ENCODE results near the gene MED9.
"Not testable (repeated sequence)": the region's sequence is repeated elsewhere in the genome, so short reads cannot be mapped to it uniquely, and the experiment has no call there.

The MED9 gene

DNA sequence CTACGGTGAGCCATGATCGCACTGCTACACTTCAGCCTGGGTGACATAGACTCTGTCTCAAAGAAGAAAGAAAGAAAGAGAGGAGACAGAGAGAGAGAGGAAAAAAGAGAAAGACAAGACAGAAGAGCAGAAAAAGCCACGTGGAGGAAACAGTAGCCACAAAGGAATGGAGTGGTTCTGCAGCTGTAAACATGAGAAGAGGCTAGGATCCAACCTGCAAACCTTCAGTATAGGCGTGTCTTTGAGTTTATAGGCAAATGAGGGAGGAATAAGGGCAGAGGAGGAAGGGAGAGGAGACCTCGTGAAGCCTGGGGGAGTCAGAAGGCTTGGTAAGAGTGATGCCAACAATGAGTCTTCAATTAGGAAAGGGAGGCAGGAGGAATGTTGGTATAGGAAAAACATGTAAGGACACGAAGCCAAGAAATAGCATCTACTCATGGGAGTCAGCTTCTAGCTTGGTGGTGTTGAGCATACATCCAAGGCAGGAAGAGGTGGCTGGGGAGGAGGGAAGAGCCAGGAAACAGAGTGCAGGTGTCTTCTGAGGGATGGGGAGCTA is 3.9 kb downstream of the MED9 start:
- no peak overlapping the region for H3K4me3 Mint-ChIP-seq
- ATAC-seq (replicated peaks; ENCODE audit: extremely low read depth, poor library complexity, severe bottlenecking) = no peak
- H3K4me1 Mint-ChIP-seq = peaks cover 68% of the 10 kb centered on the region
- H3K36me3 Mint-ChIP-seq (ENCODE audit: insufficient read depth) = peaks cover 26% of the 10 kb centered on the region
- no peaks in the 10 kb centered on the region for H3K27me3 Mint-ChIP-seq
- no peak for DNase-seq (ENCODE audit: low spot score in 2 of 2)
- no peaks in the 10 kb centered on the region for H3K9me3 Mint-ChIP-seq
- peak overlapping the region; percentile 68 for H3K27ac Mint-ChIP-seq (ENCODE audit: low read depth)

DNA sequence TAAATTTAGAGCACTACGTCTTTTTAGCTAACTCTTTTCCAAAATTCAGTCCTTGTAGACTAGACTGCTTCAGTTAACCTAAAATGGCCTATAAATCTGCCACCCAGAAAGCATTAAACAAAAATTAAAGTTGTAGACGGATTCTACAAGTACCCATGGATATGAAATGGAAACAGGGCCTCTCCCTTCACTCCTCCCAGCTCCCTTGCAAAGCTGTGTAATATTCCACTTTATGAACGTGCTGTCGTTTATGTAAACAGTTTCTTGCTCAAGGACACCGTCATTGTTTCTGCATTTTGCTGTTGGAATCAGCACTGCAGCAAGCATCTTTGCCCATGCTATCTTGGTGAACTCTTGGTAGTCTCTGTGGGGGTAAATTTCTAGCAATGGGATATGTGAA is 5.1 kb downstream of the MED9 start:
- Mint-ChIP-seq H3K4me3 (no peak overlapping the region), H3K4me1 (peaks cover 61% of the 10 kb centered on the region), H3K36me3 (ENCODE audit: insufficient read depth) (peaks cover 19% of the 10 kb centered on the region)

DNA sequence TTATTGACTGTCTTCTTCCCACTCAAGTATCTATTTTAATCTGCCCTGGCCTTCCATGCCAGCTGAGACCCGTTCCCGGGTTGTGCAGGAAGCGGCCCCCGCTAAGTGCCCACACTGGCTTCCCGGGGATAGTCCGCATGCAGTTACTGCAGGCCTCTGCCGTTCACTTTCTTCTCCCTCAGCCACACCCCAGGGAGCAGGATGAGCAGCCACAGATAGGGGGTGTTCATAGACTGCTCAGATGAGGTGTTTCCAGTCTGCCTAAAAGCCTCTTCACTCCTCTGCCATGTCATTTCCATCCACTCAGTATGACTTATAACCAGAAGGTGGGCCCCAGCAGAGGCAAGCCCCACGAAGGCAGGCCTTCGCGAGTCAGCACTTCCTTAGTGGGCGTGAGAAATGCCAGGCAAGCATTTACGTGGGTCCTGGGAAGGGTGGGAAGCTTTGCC is 7.7 kb downstream of the MED9 start:
- H3K4me1 Mint-ChIP-seq = peaks cover 52% of the 10 kb centered on the region
- no peak for ATAC-seq (replicated peaks; ENCODE audit: extremely low read depth, poor library complexity, severe bottlenecking)
- H3K9me3 Mint-ChIP-seq = no peaks in the 10 kb centered on the region
- H3K27ac Mint-ChIP-seq (ENCODE audit: low read depth) = peak overlapping the region; percentile 22
- H3K4me3 Mint-ChIP-seq = no peak overlapping the region
- H3K36me3 Mint-ChIP-seq (ENCODE audit: insufficient read depth) = peaks cover 12% of the 10 kb centered on the region
- no peak for DNase-seq (ENCODE audit: low spot score in 2 of 2)
- no peaks in the 10 kb centered on the region for H3K27me3 Mint-ChIP-seq

More for the DNA sequence above, 5.1 kb downstream of the MED9 start:
- no peaks in the 10 kb centered on the region for H3K27me3 Mint-ChIP-seq
- ATAC-seq (replicated peaks; ENCODE audit: extremely low read depth, poor library complexity, severe bottlenecking) = no peak
- H3K9me3 Mint-ChIP-seq = no peaks in the 10 kb centered on the region
- H3K27ac Mint-ChIP-seq (ENCODE audit: low read depth) = no peak overlapping the region
- DNase-seq (ENCODE audit: low spot score in 2 of 2) = no peak

DNA sequence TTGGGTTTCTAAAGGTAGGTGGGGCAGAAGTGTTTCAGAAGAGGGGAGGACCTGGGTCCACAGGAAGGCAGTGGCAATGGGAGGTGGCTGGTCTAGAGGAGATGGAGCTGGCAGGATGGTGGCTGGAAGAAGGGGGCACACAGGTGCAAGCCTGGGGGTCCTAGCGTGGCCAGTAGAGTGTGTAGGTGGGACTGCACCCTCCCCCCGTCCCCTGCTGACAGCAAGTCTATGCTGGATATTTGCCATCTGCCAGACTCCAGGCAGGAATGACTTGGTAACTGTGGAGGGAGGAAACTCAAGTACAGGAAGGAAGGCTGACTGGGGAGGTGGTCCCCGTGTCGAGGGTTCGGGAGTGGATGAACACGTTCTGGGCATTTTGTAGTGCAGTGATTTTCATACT is 8.6 kb downstream of the MED9 start:
- no peak for DNase-seq (ENCODE audit: low spot score in 2 of 2)
- no peaks in the 10 kb centered on the region for H3K27me3 Mint-ChIP-seq
- H3K27ac Mint-ChIP-seq (ENCODE audit: low read depth) = no peak overlapping the region
- H3K4me1 Mint-ChIP-seq = peaks cover 48% of the 10 kb centered on the region
- no peak overlapping the region for H3K4me3 Mint-ChIP-seq
- no peak for ATAC-seq (replicated peaks; ENCODE audit: extremely low read depth, poor library complexity, severe bottlenecking)
- H3K9me3 Mint-ChIP-seq = no peaks in the 10 kb centered on the region
- H3K36me3 Mint-ChIP-seq (ENCODE audit: insufficient read depth) = peaks cover 12% of the 10 kb centered on the region

DNA sequence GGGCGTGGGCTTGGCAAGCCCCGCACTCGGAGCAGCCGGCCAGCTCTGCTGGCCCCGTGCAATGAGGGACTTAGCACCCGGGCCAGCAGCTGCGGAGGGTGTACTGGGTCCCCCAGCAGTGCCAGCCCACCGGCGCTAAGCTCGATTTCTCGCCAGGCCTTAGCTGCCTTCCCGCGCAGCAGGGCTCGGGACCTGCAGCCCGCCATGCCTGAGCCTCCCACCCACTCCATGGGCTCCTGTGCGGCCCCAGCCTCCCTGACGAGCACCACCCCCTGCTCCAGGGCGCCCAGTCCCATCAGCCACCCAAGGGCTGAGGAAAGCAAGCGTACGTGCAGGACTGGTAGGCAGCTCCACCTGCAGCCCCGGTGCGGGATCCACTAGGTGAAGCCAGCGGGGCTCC is 9.6 kb downstream of the MED9 start:
- H3K27ac Mint-ChIP-seq (ENCODE audit: low read depth); DNase-seq (ENCODE audit: low spot score in 2 of 2); ATAC-seq (replicated peaks; ENCODE audit: extremely low read depth, poor library complexity, severe bottlenecking); H3K9me3 Mint-ChIP-seq; H3K4me3 Mint-ChIP-seq; H3K27me3 Mint-ChIP-seq: not testable (repeated sequence)
- H3K36me3 Mint-ChIP-seq (ENCODE audit: insufficient read depth) = peaks cover 11% of the 10 kb centered on the region
- peaks cover 38% of the 10 kb centered on the region for H3K4me1 Mint-ChIP-seq

DNA sequence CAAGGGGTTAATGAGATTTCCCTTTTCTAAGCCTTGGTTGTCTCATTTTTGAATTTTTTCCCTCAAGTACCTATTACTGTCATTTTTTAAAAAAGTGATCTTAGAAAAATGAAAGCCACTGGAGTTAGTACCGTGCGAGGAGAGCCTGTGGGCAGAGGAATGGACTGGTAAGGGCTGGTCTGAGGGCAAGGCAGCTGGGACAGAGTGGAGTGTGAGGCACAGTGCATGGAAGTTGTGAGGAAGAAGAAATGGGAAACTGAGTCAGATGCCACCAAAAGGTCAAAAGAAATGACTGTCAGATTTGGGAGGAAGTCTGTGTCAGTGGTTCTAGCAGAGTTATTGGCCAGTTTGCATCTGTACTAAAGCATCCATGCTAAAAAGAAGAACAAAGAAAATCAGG is 11.2 kb downstream of the MED9 start:
- Mint-ChIP-seq H3K27me3 (no peaks in the 10 kb centered on the region), H3K4me3 (no peak overlapping the region), H3K4me1 (peaks cover 23% of the 10 kb centered on the region), H3K36me3 (ENCODE audit: insufficient read depth) (peaks cover 10% of the 10 kb centered on the region), H3K9me3 (no peaks in the 10 kb centered on the region), H3K27ac (ENCODE audit: low read depth) (no peak overlapping the region)
- DNase-seq (ENCODE audit: low spot score in 2 of 2) = no peak
- ATAC-seq (replicated peaks; ENCODE audit: extremely low read depth, poor library complexity, severe bottlenecking) = no peak

DNA sequence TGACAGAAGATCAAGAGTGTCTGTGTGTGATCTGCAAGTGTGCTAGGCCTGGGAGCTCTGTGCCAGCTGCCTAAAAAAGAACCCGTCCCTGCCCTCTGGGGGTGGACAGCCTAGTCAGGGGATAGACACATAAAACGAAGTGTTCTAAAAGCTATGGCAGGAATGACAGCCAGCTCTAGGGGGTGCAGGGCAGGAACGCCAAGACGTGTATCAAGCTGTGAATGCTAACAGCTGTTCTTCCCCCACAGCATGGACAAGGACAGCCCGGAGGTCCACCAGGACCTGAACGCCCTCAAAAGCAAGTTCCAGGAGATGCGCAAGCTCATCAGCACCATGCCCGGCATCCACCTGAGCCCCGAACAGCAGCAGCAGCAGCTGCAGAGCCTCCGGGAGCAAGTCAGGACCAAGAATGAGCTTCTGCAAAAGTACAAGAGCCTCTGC is 14.3 kb downstream of the MED9 start:
- Mint-ChIP-seq H3K4me3 (no peak overlapping the region), H3K36me3 (ENCODE audit: insufficient read depth) (peaks cover 10% of the 10 kb centered on the region), H3K4me1 (peaks cover 14% of the 10 kb centered on the region), H3K27ac (ENCODE audit: low read depth) (no peak overlapping the region), H3K9me3 (no peaks in the 10 kb centered on the region), H3K27me3 (no peaks in the 10 kb centered on the region)
- ATAC-seq (replicated peaks; ENCODE audit: extremely low read depth, poor library complexity, severe bottlenecking) (no peak), DNase-seq (ENCODE audit: low spot score in 2 of 2) (no peak)

DNA sequence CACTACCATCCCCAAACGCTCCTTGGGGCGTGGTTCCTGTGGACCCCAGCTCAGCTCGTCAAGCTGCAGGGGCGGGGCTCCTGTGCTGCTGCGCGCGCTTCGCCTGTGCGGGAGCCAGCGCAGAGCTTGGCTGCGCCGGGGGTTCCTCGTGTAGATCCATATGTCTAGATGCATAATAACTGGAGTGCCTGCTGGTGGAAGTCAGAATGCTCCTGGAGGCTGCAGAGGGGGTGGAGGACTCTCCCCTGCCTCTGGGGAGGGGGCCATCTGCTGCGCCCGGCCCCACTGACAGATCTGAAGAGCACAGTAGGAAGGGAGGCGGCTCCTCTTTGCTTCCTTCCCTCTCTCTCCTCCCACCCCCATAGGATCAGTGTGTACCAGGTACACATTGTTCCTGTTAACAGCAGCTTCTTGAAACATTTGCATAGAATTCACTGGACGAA is 14.8 kb downstream of the MED9 start:
- Mint-ChIP-seq H3K4me1 (peaks cover 14% of the 10 kb centered on the region), H3K27me3 (no peaks in the 10 kb centered on the region), H3K9me3 (no peaks in the 10 kb centered on the region), H3K27ac (ENCODE audit: low read depth) (no peak overlapping the region), H3K36me3 (ENCODE audit: insufficient read depth) (peaks cover 10% of the 10 kb centered on the region), H3K4me3 (no peak overlapping the region)
- ATAC-seq (replicated peaks; ENCODE audit: extremely low read depth, poor library complexity, severe bottlenecking) = no peak
- no peak for DNase-seq (ENCODE audit: low spot score in 2 of 2)

DNA sequence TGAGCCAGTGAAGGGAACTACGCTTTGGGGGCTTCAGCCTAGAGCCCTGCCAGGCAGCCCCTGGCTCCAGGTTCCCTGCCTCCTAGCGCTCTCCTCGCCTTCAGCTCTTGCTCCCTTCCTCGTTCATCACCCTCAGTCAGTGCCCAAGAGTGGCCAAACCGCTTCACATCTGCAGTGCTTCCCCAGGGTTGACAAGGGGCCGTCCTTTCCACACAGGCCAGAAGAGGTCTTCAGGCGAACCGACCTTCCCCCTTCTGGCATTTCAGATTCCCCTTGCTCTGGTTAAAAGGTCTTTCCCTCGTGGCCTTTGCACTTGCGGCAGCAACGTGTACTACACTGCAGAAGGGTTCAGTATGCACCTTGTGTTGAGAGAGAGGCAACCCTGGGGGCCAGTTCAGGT is 15.3 kb downstream of the MED9 start:
- no peak for ATAC-seq (replicated peaks; ENCODE audit: extremely low read depth, poor library complexity, severe bottlenecking)
- H3K27me3 Mint-ChIP-seq = no peaks in the 10 kb centered on the region
- DNase-seq (ENCODE audit: low spot score in 2 of 2) = no peak
- peaks cover 14% of the 10 kb centered on the region for H3K4me1 Mint-ChIP-seq
- H3K9me3 Mint-ChIP-seq = no peaks in the 10 kb centered on the region
- H3K4me3 Mint-ChIP-seq = no peak overlapping the region
- H3K27ac Mint-ChIP-seq (ENCODE audit: low read depth) = no peak overlapping the region
- H3K36me3 Mint-ChIP-seq (ENCODE audit: insufficient read depth) = peaks cover 10% of the 10 kb centered on the region

DNA sequence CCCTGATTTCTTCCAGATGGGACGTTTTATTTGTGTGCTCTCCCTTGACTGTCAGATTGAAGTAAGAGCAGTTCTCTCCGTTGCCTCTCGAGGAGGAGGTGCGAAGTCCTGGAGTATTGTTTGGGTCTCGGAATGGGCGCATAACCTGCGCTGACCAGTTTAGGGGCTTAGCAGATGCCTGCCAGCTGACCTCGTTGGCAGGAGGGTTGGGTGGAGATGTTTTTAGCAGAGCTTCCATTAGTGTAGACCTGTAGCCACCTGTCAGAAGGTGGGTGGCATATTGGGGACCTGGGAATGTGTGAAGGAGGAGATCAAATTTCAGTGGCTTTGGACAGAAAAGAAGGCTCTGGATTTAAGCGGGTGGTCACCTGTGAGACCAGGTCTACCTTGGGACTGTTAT is 15.8 kb downstream of the MED9 start:
- peaks cover 8% of the 10 kb centered on the region for H3K36me3 Mint-ChIP-seq (ENCODE audit: insufficient read depth)
- DNase-seq (ENCODE audit: low spot score in 2 of 2) (no peak), ATAC-seq (replicated peaks; ENCODE audit: extremely low read depth, poor library complexity, severe bottlenecking) (no peak)
- H3K4me3 Mint-ChIP-seq = no peak overlapping the region
- no peaks in the 10 kb centered on the region for H3K9me3 Mint-ChIP-seq
- H3K27me3 Mint-ChIP-seq = no peaks in the 10 kb centered on the region
- H3K4me1 Mint-ChIP-seq = peaks cover 14% of the 10 kb centered on the region
- H3K27ac Mint-ChIP-seq (ENCODE audit: low read depth) = no peak overlapping the region

DNA sequence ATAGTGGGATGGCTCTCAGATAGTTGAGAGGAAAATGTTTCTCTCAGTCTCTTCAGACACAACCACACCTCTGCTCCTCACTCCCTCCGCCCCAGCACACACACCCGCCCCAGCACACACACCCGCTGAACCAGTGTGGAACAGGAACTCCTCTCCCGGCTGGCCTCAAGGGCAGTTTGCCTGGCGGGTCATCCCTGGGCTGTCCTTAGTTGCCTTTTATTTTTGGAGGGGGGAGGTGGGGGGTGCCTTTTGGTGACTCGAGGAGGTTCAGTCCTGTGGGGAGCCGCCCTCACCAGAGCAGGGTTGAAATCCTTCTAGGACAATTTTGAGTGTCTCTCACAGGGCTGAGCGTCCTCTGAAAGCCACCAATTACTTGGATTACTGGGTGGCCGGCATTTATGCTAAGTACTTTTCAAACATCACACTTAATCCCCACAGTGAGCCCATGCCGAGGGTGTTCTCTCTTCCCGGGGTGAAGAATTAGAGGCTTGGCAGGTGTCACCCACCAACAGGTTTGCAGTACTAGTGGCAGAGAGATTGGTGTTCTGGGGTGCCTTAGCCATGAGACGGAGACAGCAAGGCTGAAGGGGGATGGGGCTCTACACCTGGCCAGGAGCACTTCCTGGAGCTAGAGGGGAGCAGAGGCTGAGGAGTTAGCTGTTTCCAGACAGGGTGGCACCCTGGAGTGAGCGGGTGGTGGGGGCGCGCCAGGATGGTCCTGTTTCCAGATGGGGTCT is 16.6 kb downstream of the MED9 start:
- H3K36me3 Mint-ChIP-seq (ENCODE audit: insufficient read depth) = peaks cover 5% of the 10 kb centered on the region
- no peaks in the 10 kb centered on the region for H3K9me3 Mint-ChIP-seq
- H3K4me3 Mint-ChIP-seq = no peak overlapping the region
- DNase-seq (ENCODE audit: low spot score in 2 of 2) (no peak), ATAC-seq (replicated peaks; ENCODE audit: extremely low read depth, poor library complexity, severe bottlenecking) (no peak)
- H3K27me3 Mint-ChIP-seq = no peaks in the 10 kb centered on the region
- no peak overlapping the region for H3K27ac Mint-ChIP-seq (ENCODE audit: low read depth)
- H3K4me1 Mint-ChIP-seq = peaks cover 8% of the 10 kb centered on the region

DNA sequence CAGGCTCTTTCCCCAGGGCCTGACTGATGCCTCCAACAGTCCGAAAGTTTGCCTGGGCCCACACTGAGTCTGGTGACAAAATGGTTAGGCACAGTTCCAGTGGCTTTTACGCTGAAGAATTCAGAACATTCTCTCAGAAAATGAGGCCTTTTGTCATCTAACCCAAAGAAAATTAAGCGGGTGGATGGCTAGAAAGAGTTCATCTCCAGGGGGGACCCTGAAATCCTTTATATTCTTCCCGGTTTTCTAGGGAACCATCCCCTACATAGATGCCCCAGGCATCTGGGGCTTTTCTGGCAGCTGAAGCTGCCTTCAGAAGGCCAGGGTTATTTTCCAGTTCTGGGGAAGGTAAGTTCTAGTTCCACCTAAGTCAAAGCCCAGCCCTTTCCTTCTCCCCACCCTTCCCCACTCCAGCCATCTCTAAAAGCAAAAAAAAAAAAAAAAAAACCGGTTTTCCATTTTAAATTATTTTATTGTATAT is 17.2 kb downstream of the MED9 start:
- Mint-ChIP-seq H3K27ac (ENCODE audit: low read depth) (no peak overlapping the region), H3K9me3 (no peaks in the 10 kb centered on the region), H3K4me3 (no peak overlapping the region), H3K36me3 (ENCODE audit: insufficient read depth) (peaks cover 5% of the 10 kb centered on the region), H3K4me1 (peaks cover 8% of the 10 kb centered on the region), H3K27me3 (no peaks in the 10 kb centered on the region)
- ATAC-seq (replicated peaks; ENCODE audit: extremely low read depth, poor library complexity, severe bottlenecking) (no peak), DNase-seq (ENCODE audit: low spot score in 2 of 2) (no peak)

DNA sequence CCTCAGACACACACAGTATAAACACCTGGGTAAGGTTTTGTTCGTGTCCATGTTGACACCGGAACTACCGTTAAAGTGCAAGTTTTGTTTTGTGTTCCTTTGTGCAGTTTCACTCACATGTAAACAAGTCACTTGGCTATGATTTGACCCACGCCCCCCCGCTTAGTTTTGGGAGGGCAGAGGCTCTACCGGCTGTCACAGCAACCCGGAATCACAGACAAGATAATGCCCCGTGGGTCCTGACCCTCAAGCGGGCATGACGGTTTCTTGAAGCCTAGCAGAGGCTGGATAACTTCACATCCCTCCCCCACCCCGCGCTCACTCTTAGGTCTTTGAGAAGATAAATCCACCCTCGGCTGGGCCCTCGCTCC is 17.7 kb downstream of the MED9 start:
- H3K4me1 Mint-ChIP-seq = peaks cover 8% of the 10 kb centered on the region
- no peak overlapping the region for H3K27ac Mint-ChIP-seq (ENCODE audit: low read depth)
- no peaks in the 10 kb centered on the region for H3K9me3 Mint-ChIP-seq

More for the DNA sequence above, 17.7 kb downstream of the MED9 start:
- DNase-seq (ENCODE audit: low spot score in 2 of 2) (no peak), ATAC-seq (replicated peaks; ENCODE audit: extremely low read depth, poor library complexity, severe bottlenecking) (no peak)
- Mint-ChIP-seq H3K4me3 (peak overlapping the region; percentile 75), H3K36me3 (ENCODE audit: insufficient read depth) (peaks cover 5% of the 10 kb centered on the region), H3K27me3 (no peaks in the 10 kb centered on the region)
